ENCODE data around the gene C9orf50. TPM values are rescaled to one million over a fixed set of nuclear protein-coding genes. Genes with fewer than 3 reads are reported as not detected.

Gene C9orf50
- total and polyA plus RNA-seq, 4 experiments from 2014 or later: not detected

DNA sequence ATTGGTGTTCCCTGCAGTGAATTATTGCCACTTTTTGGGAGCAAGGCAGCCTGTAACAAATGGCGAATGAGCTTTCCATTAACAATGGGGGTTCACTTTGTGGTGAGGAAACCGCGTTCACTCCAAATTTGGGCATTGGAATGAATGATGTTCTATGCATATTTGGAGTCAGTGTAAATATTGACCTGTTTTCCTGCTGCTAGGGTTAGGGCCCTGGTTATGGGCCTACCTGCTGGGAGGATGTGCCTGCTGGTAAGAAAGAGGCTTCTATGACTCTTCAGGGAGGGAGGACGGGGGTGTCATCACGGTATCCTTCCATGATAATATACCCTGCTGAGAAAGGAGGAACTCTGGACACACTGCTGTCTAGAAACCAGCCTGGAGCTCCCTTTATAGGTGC, 29.0 kb downstream of the C9orf50 start:
- H3K9me3 ChIP-seq (ENCODE audit: control insufficient read depth in 1 of 2, low read length in 2 of 2): no peaks in the 10 kb centered on the region
- H3K36me3 ChIP-seq (ENCODE audit: insufficient read depth, low read length): no peaks in the 10 kb centered on the region
- Mint-ChIP-seq H3K4me1 (peaks cover 2 to 41% (median 11%) of the 10 kb centered on the region in 4 donors), H3K4me3 (no peak overlapping the region), H3K27ac (no peak overlapping the region), H3K27me3 (peaks cover 0 to 1% of the 10 kb centered on the region in 2 donors), H3K9me3 (no peaks in the 10 kb centered on the region), H3K36me3 (no peaks in the 10 kb centered on the region)
- H3K27ac ChIP-seq (ENCODE audit: low read depth, low read length): no peak overlapping the region
- no peaks in the 10 kb centered on the region for H3K27me3 ChIP-seq (ENCODE audit: insufficient read depth, low read length)
- CTCF ChIA-PET (ENCODE audit: partially characterized antibody): no interaction called here
- POLR2A ChIA-PET (ENCODE audit: partially characterized antibody): no interaction called here
- no peak for DNase-seq
- intact Hi-C loops (cut with micrococcal nuclease): no loop called here
- no peak overlapping the region for H3K4me3 ChIP-seq (ENCODE audit: low read length in 2 of 2)
- peaks cover 4% of the 10 kb centered on the region for H3K4me1 ChIP-seq (ENCODE audit: insufficient read depth, low read length)

DNA sequence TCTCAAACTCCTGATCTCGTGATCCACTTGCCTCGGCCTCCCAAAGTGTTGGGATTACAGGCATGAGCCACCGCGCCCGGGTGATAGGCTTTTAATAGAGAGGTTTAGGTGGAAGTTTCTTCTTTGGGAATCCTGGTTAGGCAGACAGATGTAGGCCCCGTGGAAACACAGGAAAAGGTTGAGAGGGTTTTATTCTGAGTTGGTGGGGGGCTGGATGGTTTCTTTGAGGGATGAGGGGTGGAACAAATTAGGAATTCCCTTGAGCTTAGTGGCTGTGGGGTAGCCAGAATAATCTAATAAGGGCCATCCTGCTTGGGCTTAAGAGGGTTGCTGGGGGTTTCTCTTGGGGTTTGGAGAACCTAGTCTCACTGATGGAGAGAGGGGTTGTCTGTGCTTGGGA, 30.4 kb downstream of the C9orf50 start:
- H3K4me3 ChIP-seq (ENCODE audit: low read length in 2 of 2): no peak overlapping the region
- ChIA-PET POLR2A (ENCODE audit: partially characterized antibody) (interaction anchor here (0.6 kb wide), 1 partner anchor 284 kb away, joined by 3 read pairs; no protein-coding TSS in a partner anchor), CTCF (ENCODE audit: partially characterized antibody) (no interaction called here)
- H3K9me3 ChIP-seq (ENCODE audit: control insufficient read depth in 1 of 2, low read length in 2 of 2): no peaks in the 10 kb centered on the region
- no peaks in the 10 kb centered on the region for H3K36me3 ChIP-seq (ENCODE audit: insufficient read depth, low read length)
- intact Hi-C loops (cut with micrococcal nuclease): no loop called here
- peaks cover 0 to 36% (median 11%) of the 10 kb centered on the region in 4 donors for H3K4me1 Mint-ChIP-seq
- DNase-seq: no peak
- H3K4me1 ChIP-seq (ENCODE audit: insufficient read depth, low read length): no peaks in the 10 kb centered on the region
- no peak overlapping the region for H3K4me3 Mint-ChIP-seq
- no peaks in the 10 kb centered on the region for H3K27me3 ChIP-seq (ENCODE audit: insufficient read depth, low read length)
- no peak overlapping the region for H3K27ac ChIP-seq (ENCODE audit: low read depth, low read length)
- H3K27ac Mint-ChIP-seq: peak overlapping the region in 1 of 7 donors; percentile 27
- H3K9me3 Mint-ChIP-seq: no peaks in the 10 kb centered on the region
- peaks cover 0 to 1% of the 10 kb centered on the region in 2 donors for H3K27me3 Mint-ChIP-seq
- no peaks in the 10 kb centered on the region for H3K36me3 Mint-ChIP-seq

DNA sequence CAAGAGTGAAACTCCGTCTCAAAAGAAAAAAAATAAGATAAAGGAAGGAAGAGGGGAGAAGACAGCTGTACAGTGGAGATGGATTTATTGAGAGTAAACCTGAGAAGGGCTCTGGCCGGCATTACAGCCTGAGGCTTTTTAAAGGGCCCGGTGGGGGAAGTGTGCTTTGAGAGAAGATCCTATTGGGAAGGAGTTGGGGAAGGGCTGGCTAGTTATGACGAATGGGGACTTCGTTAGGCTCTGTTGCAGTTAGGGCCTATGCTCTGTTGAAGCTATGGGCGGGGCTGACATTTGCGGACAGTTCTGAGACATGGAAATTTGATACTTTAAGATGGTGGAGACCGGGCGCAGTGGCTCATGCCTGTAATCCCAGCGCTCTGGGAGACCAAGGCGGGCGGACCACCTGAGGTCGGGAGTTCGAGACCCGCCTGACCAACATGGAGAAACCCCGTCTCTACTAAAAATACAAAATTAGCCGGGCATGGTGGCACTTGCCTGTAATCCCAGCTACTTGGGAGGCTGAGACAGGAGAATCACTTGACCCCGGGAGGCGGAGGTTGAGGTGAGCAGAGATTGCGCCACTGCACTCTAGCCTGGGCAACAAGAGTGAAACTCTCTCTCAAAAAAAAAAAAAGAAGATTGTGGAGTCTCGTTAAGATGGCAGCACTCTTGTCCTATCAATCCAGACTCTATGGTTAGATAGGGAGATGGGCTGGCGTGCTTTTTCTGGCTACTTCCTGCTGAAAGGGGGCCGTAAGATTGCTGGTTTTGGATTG, 33.2 kb downstream of the C9orf50 start:
- H3K36me3 ChIP-seq (ENCODE audit: insufficient read depth, low read length): no peaks in the 10 kb centered on the region
- no peak for DNase-seq
- H3K4me1 ChIP-seq (ENCODE audit: insufficient read depth, low read length): peaks cover 20% of the 10 kb centered on the region
- no peak overlapping the region for H3K27ac ChIP-seq (ENCODE audit: low read depth, low read length)
- Mint-ChIP-seq H3K4me3 (no peak overlapping the region), H3K27me3 (peaks cover 0 to 1% of the 10 kb centered on the region in 2 donors), H3K4me1 (peaks cover 9 to 46% (median 28%) of the 10 kb centered on the region in 4 donors), H3K9me3 (no peaks in the 10 kb centered on the region), H3K27ac (peak overlapping the region in 2 of 7 donors; percentile 5 to 59), H3K36me3 (no peaks in the 10 kb centered on the region)
- no peaks in the 10 kb centered on the region for H3K27me3 ChIP-seq (ENCODE audit: insufficient read depth, low read length)
- POLR2A ChIA-PET (ENCODE audit: partially characterized antibody): no interaction called here
- CTCF ChIA-PET (ENCODE audit: partially characterized antibody): interaction anchor here (0.9 to 1.3 kb wide), 4 partner anchors 413 to 456 kb away, joined by 3 to 5 read pairs (median 4); no protein-coding TSS in a partner anchor
- intact Hi-C loops (cut with micrococcal nuclease): no loop called here
- H3K4me3 ChIP-seq (ENCODE audit: low read length in 2 of 2): no peak overlapping the region
- H3K9me3 ChIP-seq (ENCODE audit: control insufficient read depth in 1 of 2, low read length in 2 of 2): no peaks in the 10 kb centered on the region

DNA sequence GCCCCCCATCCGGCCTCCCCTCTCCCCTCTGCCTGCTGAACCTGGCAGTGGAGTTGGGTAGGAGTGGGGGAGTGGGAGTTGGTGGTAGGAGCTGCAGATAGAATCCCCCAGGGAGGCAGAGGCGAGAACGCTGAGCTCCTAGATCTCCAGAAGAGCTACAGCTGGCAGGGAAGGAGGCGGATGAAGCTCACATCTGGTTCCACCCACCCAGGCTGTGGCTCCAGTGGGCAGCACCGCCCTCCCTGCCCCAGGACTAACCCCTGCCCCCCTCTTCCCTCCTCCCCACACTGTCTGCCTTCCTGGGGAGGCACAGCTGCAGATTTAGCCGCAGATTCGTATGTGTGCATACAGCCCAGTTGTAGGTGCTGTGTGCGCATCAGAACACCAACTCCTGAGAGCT, 34.2 kb downstream of the C9orf50 start:
- DNase-seq: peak in 1 of 5 donors; percentile 47
- Histone ChIP-seq H3K4me3 (ENCODE audit: low read length in 2 of 2) (no peak overlapping the region), H3K27ac (ENCODE audit: low read depth, low read length) (no peak overlapping the region), H3K36me3 (ENCODE audit: insufficient read depth, low read length) (no peaks in the 10 kb centered on the region), H3K9me3 (ENCODE audit: control insufficient read depth in 1 of 2, low read length in 2 of 2) (no peaks in the 10 kb centered on the region), H3K27me3 (ENCODE audit: insufficient read depth, low read length) (no peaks in the 10 kb centered on the region), H3K4me1 (ENCODE audit: insufficient read depth, low read length) (peaks cover 30% of the 10 kb centered on the region)
- intact Hi-C loops (cut with micrococcal nuclease): no loop called here
- Mint-ChIP-seq H3K4me3 (peak overlapping the region in 4 of 8 donors; percentile 21 to 61 (median 49)), H3K27me3 (peaks cover 0 to 1% of the 10 kb centered on the region in 2 donors), H3K36me3 (no peaks in the 10 kb centered on the region), H3K4me1 (peaks cover 13 to 55% (median 35%) of the 10 kb centered on the region in 4 donors), H3K9me3 (no peaks in the 10 kb centered on the region), H3K27ac (peak overlapping the region in 4 of 7 donors; percentile 53 to 87 (median 80))
- CTCF ChIA-PET (ENCODE audit: partially characterized antibody): interaction anchor here (0.9 to 1.3 kb wide), 4 partner anchors 18 to 455 kb away, joined by 3 to 5 read pairs (median 4); no protein-coding TSS in a partner anchor
- POLR2A ChIA-PET (ENCODE audit: partially characterized antibody): no interaction called here

DNA sequence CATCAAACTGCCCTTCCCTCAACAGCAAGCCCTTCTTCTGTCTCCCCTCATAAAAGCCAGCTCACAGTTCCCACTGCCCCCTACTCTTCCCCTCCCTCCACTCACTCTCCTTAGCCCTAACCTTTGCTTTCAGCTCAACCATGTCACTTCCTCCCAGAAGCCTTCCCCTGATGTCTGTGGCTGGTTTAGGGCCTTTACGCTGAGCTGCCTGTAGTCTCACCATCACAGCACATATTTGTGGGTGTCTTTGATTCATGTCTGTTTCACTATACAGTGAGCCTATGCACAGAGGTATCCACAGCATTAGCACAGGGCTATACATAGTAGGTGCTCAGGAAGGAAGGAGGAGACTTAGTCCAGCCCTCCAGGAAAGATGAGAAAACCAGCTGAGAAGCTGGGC, 34.7 kb downstream of the C9orf50 start:
- H3K4me1 ChIP-seq (ENCODE audit: insufficient read depth, low read length): peaks cover 34% of the 10 kb centered on the region
- Mint-ChIP-seq H3K36me3 (no peaks in the 10 kb centered on the region), H3K4me1 (peaks cover 14 to 58% (median 35%) of the 10 kb centered on the region in 4 donors), H3K27me3 (peaks cover 0 to 1% of the 10 kb centered on the region in 2 donors), H3K9me3 (no peaks in the 10 kb centered on the region), H3K4me3 (no peak overlapping the region), H3K27ac (peak overlapping the region in 5 of 7 donors; percentile 51 to 89 (median 74))
- H3K4me3 ChIP-seq (ENCODE audit: low read length in 2 of 2): no peak overlapping the region
- ChIA-PET CTCF (ENCODE audit: partially characterized antibody) (interaction anchor here (0.9 to 1.3 kb wide), 2 partner anchors 17 to 446 kb away, joined by 3 to 5 read pairs; no protein-coding TSS in a partner anchor), POLR2A (ENCODE audit: partially characterized antibody) (no interaction called here)
- DNase-seq: no peak
- no peaks in the 10 kb centered on the region for H3K36me3 ChIP-seq (ENCODE audit: insufficient read depth, low read length)
- no peak overlapping the region for H3K27ac ChIP-seq (ENCODE audit: low read depth, low read length)
- intact Hi-C loops (cut with micrococcal nuclease): no loop called here
- no peaks in the 10 kb centered on the region for H3K27me3 ChIP-seq (ENCODE audit: insufficient read depth, low read length)
- H3K9me3 ChIP-seq (ENCODE audit: control insufficient read depth in 1 of 2, low read length in 2 of 2): no peaks in the 10 kb centered on the region

DNA sequence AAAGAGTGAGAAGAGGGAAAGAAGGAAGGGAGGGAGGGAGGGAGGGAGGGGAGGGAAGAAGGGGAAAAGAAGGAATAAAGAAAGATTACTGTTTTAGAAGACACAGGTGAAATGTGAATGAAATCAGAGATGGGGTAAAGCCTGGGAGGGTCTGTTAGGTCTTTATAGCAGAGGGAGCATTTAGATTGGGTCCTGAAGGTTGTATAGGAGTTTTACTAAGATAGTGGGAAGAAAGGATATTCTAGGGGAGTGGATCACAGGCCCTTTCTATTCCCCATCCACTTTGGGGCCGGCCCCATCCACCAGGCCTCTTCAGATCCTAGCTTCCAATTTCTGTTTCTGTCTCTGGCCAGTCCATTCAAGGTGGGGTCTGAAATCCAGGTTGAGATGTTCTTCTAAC, 35.5 kb downstream of the C9orf50 start:
- H3K27ac ChIP-seq (ENCODE audit: low read depth, low read length): no peak overlapping the region
- H3K4me1 ChIP-seq (ENCODE audit: insufficient read depth, low read length): peaks cover 41% of the 10 kb centered on the region
- no peak overlapping the region for H3K4me3 Mint-ChIP-seq
- ChIA-PET CTCF (ENCODE audit: partially characterized antibody) (interaction anchor here (0.7 to 2.9 kb wide), 4 partner anchors 12 to 411 kb away, joined by 3 to 6 read pairs (median 4); no protein-coding TSS in a partner anchor), POLR2A (ENCODE audit: partially characterized antibody) (no interaction called here)
- no peaks in the 10 kb centered on the region for H3K27me3 ChIP-seq (ENCODE audit: insufficient read depth, low read length)
- H3K36me3 ChIP-seq (ENCODE audit: insufficient read depth, low read length): no peaks in the 10 kb centered on the region
- H3K9me3 ChIP-seq (ENCODE audit: control insufficient read depth in 1 of 2, low read length in 2 of 2): no peaks in the 10 kb centered on the region
- no peaks in the 10 kb centered on the region for H3K36me3 Mint-ChIP-seq
- no peak for DNase-seq
- H3K27ac Mint-ChIP-seq: peak overlapping the region in 1 of 7 donors; percentile 59
- peaks cover 16 to 64% (median 40%) of the 10 kb centered on the region in 4 donors for H3K4me1 Mint-ChIP-seq
- H3K27me3 Mint-ChIP-seq: no peaks in the 10 kb centered on the region
- no peak overlapping the region for H3K4me3 ChIP-seq (ENCODE audit: low read length in 2 of 2)
- no peaks in the 10 kb centered on the region for H3K9me3 Mint-ChIP-seq
- intact Hi-C loops (cut with micrococcal nuclease): no loop called here

DNA sequence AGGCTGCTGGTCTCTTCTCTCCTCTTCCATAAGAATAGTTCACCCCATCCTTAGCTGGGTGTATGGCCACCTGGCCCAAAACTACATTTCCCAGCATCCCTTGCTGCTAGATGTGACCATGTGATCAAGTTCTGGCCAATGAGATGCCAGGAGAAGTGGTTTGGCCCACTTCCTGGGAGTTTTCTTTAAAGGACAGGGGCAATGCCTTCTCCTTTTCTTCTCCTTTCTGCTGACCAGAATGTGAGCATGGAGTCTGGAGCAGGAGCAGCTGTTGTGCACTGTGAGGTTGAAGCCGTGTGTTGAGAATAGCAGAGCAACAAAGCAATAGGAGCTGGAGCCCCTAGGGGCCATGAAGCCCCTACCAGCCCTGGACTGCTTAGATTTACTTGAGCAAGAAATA, 36.8 kb downstream of the C9orf50 start:
- intact Hi-C loops (cut with micrococcal nuclease): loop anchor here (1.0 kb wide), 1 partner anchor 42 kb away; the partner anchor contains the start of gene NTMT1
- H3K4me3 Mint-ChIP-seq: peak overlapping the region in 5 of 8 donors; percentile 19 to 70 (median 32)
- no peak overlapping the region for H3K27ac ChIP-seq (ENCODE audit: low read depth, low read length)
- H3K27ac Mint-ChIP-seq: peak overlapping the region; percentile 20 to 92 (median 83)
- no peaks in the 10 kb centered on the region for H3K9me3 Mint-ChIP-seq
- CTCF ChIA-PET (ENCODE audit: partially characterized antibody): interaction anchor here (0.6 to 2.9 kb wide), 11 partner anchors 9 to 452 kb away, joined by 3 to 6 read pairs (median 4); partner anchors contain the start of gene NTMT1
- no peaks in the 10 kb centered on the region for H3K36me3 Mint-ChIP-seq
- H3K36me3 ChIP-seq (ENCODE audit: insufficient read depth, low read length): no peaks in the 10 kb centered on the region
- no peaks in the 10 kb centered on the region for H3K27me3 ChIP-seq (ENCODE audit: insufficient read depth, low read length)
- H3K9me3 ChIP-seq (ENCODE audit: control insufficient read depth in 1 of 2, low read length in 2 of 2): no peaks in the 10 kb centered on the region
- no peak overlapping the region for H3K4me3 ChIP-seq (ENCODE audit: low read length in 2 of 2)
- POLR2A ChIA-PET (ENCODE audit: partially characterized antibody): interaction anchor here (0.9 to 2.9 kb wide), 8 partner anchors 13 to 444 kb away, joined by 3 to 17 read pairs (median 4); partner anchors contain the start of gene IER5L
- H3K27me3 Mint-ChIP-seq: no peaks in the 10 kb centered on the region
- peak; percentile 59 to 67 (median 62) for DNase-seq
- peaks cover 52% of the 10 kb centered on the region for H3K4me1 ChIP-seq (ENCODE audit: insufficient read depth, low read length)
- H3K4me1 Mint-ChIP-seq: peaks cover 26 to 77% (median 52%) of the 10 kb centered on the region in 4 donors
